Activated effector memory CD4-positive, alpha-beta T cell treated with anti-CD3 and anti-CD28 coated beads, Interleukin-2, amount 50 U/mL, for 16 hours (primary cell): ENCODE measurements around the gene OIT3.

Source experiments
- DNase-seq: peaks from one replicate; pipeline ENCODE4 v3.0.0-alpha.2; 2020

The OIT3 gene

DNA sequence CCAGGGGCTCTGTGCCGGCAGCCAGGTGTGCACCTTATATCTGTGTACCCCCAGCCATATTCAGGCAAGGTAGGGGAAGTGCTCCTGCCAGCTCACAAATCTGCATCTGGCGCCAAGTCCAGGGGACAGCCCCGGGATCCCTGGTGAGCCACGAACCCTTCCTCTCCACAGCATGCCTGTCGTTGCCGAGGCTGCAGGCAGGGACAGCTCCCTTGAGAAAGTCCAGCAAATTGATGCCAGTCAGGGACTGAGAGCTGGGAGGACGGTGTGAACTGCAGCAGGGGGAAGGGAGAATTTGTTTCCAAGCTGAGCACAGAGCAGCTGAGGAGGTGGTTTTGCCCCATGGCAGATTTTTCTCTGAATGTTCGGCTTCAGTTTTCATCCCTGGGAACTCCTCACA, 60.1 kb downstream of the OIT3 start:
- DNase-seq, result no peak

DNA sequence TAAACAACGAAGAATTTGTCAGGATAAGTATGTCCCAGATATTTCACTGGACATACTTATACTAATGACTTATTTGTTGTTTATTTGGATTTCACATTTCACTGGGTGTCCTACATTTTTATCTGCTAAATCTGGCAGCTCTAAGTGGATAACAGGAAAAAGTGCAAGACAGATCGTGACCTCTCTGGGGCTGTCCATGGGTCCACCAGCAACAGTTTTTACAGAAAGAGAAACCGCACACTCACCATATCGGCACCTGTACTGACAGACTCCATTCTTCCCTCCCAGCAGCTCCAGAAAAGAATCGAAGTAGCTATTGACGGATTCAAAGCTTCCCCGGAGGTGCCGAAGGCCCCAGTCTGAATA, 60.7 kb downstream of the OIT3 start:
- DNase-seq, result no peak

DNA sequence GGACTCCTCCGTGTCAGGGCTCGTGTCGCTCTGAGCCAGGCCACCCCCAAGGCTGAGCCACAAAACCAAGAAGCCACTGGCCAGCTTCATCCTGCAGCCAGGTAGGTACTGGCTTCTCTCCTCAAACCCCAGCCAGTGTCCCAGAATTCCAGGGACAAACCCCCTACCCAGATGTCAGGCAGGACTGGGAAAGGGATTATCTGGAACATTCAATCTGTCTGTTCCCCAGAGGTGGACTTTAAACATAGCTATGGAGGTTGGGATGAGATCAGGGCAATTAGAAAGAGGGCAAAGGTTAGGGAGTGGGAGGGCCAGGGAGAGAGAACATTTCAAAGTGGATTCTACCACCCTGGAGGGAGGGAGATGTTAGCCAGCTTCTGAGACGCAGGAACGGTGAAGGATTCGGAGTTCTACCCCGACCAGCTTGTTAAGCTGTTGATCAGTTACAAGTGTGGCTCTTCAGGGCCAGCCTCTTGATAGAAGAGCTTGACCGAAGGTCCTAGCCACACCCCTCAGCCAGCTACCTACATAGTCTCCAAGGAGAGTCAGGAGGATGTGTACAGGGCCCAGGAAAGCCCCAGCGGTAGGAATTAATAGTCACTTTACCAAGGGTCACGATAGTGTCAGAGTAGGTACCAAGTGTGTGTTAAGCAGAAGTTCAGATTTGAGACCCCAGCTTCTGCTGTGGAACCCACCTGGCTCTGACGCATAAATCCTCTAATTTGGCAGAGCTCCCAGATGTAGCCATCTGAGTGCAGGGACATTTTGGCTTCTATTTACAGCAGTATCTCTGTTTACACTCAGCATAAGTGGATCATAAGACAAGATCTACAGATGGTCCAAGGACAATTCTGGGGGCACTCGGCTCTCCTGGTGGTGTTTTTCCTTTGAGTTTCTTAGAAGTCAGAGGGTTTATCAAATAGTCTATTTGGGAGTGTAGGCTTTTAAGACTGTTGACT, 61.3 kb downstream of the OIT3 start, which contains the start of gene PLA2G12B:
Gene PLA2G12B (minus strand): TSS at position 211 of the 959 bp plus-strand sequence. CDS start 121 bp downstream, at position 90.
- DNase-seq, result no peak

DNA sequence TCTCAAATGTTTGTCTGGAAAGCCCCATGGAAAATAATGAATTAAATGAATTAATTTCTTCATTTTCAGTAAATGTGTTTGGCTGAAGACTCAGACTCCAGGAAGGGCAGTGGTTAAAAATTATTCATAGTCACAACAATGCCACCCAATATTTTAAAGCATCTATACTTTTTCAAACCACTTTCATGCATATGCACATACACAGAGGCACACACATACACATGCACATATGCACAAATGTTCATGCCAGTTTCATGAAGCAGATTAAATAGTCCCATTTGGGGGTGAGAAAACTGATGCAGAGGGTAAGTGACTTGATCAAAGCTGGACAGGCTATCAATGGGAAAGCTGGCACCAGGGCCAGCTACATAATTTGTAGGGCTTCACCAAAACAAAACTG, 62.5 kb downstream of the OIT3 start:
- no peak for DNase-seq

DNA sequence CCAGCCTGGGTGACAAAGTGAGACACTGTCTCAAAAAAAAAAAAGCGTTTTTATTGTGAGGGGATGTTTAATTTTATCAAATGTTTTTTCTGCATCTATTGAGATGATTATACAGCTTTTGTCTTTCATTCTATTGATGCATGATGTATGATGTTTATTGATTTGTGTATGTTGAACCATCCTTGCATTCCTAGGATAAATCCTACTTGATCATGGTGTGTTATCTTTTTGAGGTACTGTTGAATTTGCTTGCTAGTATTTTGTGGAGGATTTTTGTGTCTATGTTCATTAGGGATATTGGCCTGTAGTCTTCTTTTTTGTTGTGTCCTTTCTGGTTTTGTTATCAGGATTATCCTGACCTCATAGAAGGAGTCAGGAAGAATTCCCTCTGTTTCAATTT, 83.3 kb downstream of the OIT3 start:
- DNase-seq, result no peak

DNA sequence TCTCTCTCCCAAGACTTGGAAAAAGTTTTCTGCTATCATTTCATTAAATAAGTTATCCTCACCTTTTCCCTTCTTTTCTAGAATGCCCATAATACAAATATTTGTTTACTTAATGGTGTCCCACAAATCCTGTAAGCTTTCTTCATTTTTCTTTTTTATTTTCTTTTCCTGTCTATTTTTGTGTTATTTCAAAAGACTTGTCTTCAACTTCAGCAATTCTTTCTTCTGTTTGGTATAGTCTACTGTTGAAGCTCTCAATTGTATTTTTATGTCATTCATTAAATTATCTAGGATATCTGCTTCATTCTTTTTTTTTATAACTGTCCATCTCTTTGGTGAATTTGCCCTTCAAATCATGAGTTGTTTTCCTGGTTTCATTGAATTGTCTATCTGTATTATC, 86.2 kb downstream of the OIT3 start:
- no peak for DNase-seq

DNA sequence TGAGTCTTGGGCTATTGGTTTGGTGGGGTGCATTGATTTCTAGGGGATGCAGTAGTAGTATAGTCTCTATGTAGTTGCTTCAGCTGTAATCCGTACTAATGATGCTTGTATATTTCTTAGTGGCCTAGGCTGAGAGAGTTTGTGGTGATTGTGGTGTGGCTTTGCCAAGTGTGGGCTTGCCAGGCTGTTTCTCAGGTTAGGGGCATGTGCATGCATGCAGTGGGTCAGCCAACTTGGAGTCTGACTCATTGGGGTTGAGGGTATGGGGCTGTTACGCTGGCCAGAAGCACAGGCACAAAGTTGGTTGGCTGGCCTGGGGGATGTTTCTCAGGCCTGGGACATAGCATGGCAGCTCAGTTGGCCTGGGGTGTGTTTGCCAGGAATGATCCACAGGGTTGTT, 86.8 kb downstream of the OIT3 start:
- DNase-seq, result no peak

DNA sequence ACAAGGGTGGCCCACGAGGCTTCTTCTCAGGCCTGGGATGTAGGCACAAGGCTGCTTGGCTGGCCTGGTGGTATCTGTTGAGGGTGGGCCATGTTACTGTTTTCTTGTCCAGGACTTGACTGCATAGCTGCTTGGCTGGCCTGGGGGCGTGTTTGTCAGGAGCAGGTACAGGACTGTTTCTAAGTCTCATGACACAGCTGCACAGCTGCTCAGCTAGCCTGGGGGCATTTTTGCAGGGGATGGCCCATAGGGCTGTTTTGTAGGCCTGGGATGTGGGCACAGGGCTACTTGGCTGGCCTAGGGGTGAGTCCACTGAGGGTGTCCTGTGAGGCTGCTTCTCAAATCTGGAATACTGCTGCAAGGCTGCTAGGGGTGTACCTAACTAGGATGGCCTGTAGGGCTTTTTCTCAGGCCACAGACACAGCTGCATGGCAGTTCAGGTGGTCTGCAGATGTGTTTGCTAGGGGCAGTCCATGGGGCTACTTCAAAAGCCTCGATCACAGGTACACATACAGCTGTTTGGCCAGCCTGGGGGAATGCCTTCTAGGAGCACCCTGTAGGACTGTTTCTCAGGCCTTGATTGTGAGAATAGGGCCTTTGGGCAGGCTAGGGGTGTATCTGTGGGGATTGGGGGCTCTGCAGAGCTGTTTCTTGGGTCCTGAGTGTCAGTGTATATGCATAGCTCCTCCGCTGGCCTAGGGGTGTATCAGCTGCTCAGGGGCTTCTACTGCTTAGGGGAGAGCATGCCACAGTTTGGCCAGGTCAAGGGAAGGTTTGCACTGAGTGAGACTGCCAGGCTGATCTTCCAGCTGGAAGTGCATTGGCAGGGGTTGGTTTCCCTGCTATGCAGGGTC, 87.7 kb downstream of the OIT3 start:
- no peak for DNase-seq

DNA sequence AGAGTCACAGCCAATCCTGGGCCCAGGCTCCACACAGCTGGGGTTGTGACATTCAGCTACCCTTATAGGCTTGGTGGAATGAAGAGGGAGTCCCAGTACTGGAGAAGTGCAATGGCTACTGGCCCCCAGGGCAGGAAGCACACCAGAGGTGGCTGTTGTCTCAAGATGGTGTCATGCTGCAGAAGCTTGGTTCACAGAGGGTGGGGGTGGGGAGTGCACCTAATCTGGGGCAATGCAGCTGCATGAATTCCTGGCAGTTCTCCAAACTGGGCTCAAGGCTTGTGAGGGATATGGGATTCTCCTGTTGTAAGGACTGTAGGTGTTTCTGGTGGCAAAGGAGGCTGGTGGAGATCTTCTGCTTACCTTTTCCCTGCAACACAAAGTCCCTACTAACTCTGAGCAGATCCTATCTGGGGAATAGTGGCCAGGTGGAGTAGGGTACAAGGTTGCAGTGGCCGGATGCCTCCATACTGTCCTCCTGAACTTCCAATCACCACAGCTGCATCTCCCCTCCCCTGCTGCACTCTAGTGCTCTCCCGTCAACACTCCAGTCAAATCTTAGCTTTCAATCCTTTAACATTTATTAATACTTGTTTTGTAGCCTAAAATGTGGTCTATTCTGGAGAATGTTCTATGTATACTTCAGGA, 88.5 kb downstream of the OIT3 start:
- no peak for DNase-seq
